ENCODE data around the gene HOXD8. TPM values are rescaled to one million over a fixed set of nuclear protein-coding genes. Genes with fewer than 3 reads are reported as not detected.
A peak's percentile ranks its signal among the peaks of the same experiment; 100 is the strongest.

HOXD8 gene
- polyA plus RNA-seq, 1 of the 3 experiments (the other 2 are of a cell fraction): 6.4 TPM

DNA sequence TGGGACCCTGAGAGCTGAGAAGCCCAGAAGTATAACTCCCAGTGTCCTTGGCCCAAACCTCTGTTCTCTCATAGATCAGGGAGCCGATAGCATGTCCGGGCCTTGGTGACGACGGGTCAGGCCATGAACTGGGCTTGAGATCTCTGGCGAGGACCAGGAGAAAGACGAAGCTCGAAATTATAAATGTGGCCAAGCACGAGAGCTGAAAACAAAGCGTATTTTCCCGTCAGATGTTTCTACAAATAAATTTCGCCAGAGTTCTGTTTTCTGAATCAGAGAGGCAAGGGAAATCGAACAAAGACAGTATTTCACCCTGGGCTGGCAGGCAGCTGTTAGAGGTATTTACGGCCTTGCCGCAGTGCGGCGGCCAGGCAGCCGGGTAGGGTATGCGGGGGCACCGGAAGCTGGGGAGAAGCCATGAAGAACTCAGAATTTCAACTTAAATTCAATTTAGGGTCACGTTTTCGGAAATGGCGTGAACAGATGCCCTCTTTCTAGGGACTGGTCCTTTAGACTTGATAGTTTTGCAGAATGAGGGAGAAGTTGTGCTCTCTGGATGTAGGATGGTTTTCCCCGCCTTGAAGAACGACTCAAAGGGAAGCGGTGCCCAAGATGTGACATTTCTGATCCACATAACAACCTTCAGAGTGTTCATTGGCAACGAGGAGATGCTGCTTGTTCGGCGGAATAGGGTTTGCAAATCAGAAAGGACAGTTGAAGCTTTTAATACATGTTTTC lies 9.6 kb downstream of the HOXD8 start:
- Histone ChIP-seq H3K79me2 (ENCODE audit: insufficient read depth) (peaks cover 45% of the 10 kb centered on the region), H2AFZ (ENCODE audit: low read depth) (peak overlapping the region; percentile 94), H3K4me1 (ENCODE audit: control insufficient read depth in 1 of 2, insufficient read depth in 2 of 2, low read depth in 1 of 2, low read length in 1 of 2) (peaks cover 20 to 43% of the 10 kb centered on the region in 2 experiments), H3K36me3 (replicated peaks in 1 of 2; ENCODE audit: control insufficient read depth in 1 of 2, insufficient read depth in 2 of 2, low read length in 1 of 2) (no peaks in the 10 kb centered on the region), H3F3A (replicated peaks; ENCODE audit: insufficient read depth) (peaks cover 33% of the 10 kb centered on the region), H3K4me2 (peak overlapping the region; percentile 96), H3K9ac (peak overlapping the region; percentile 94), H3K9me2 (no peaks in the 10 kb centered on the region), H3K27me3 (ENCODE audit: insufficient read depth) (no peaks in the 10 kb centered on the region), H4K20me1 (ENCODE audit: insufficient read depth) (no peaks in the 10 kb centered on the region), H3K27ac (ENCODE audit: low read depth in 2 of 2, low read length in 1 of 2) (peak overlapping the region; percentile 63 to 92), H3K9me3 (no peaks in the 10 kb centered on the region), H3K4me3 (ENCODE audit: low read depth in 2 of 2, low read length in 1 of 2) (peak overlapping the region; percentile 83 to 86)
- 30% methylated on average over 28 of the region's 28 CpGs for WGBS (ENCODE audit: low lambda C conversion rate)
- POLR2A ChIA-PET: interaction anchor here (1.2 to 3.0 kb wide), 7 partner anchors 8 to 499 kb away, joined by 4 to 21 read pairs (median 6); partner anchors contain the start of gene MTX2
- 0 out of 2 replicates have a peak, but pooled peaks have one; percentile 9 for TF ChIP-seq TAF1 (IDR thresholded peaks at IDR 0.05; ENCODE audit: borderline replicate concordance, low read depth, low read length)
- no peak for TF ChIP-seq RXRA (IDR thresholded peaks at IDR 0.05; ENCODE audit: borderline replicate concordance, low read depth)
- peak; percentile 19; the same call in 1 of the 2 replicates for TF ChIP-seq GABPA (IDR thresholded peaks at IDR 0.05; ENCODE audit: low read depth)
- TF ChIP-seq NRF1 (IDR thresholded peaks at IDR 0.05; ENCODE audit: low read depth, low read length): no peak
- TF ChIP-seq, protein P1, sequence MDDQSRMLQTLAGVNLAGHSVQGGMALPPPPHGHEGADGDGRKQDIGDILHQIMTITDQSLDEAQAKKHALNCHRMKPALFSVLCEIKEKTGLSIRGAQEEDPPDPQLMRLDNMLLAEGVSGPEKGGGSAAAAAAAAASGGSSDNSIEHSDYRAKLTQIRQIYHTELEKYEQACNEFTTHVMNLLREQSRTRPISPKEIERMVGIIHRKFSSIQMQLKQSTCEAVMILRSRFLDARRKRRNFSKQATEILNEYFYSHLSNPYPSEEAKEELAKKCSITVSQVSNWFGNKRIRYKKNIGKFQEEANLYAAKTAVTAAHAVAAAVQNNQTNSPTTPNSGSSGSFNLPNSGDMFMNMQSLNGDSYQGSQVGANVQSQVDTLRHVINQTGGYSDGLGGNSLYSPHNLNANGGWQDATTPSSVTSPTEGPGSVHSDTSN (IDR thresholded peaks at IDR 0.05): 0 out of 2 replicates have a peak, but pooled peaks have one; percentile 14
- peak; percentile 62; the same call in 1 of the 2 replicates for TF ChIP-seq YY1 (IDR thresholded peaks at IDR 0.05; ENCODE audit: low read depth)
- TF ChIP-seq JUND (IDR thresholded peaks at IDR 0.05): no peak
- peak; percentile 41; the same call in 1 of the 2 replicates for TF ChIP-seq MAX (IDR thresholded peaks at IDR 0.05; ENCODE audit: low read depth)
- CTCF ChIA-PET: interaction anchor here (0.7 to 26.1 kb wide), 23 partner anchors 8 to 1194 kb away, joined by 3 to 1047 read pairs (median 6); partner anchors contain the start of genes HOXD3, HOXD4 and HOXD9
- peak; percentile 62 for DNase-seq

- no peaks in the 10 kb centered on the region for H3K36me3 ChIP-seq (replicated peaks in 1 of 2; ENCODE audit: control insufficient read depth in 1 of 2, insufficient read depth in 2 of 2, low read length in 1 of 2)
- TF ChIP-seq NRF1 (IDR thresholded peaks at IDR 0.05; ENCODE audit: low read depth, low read length) (peak; percentile 47), MXI1 (IDR thresholded peaks at IDR 0.05; ENCODE audit: low read depth, low read length) (0 out of 2 replicates have a peak, but pooled peaks have one; percentile 7), GABPA (IDR thresholded peaks at IDR 0.05; ENCODE audit: low read depth) (no peak)
- CTCF ChIA-PET: interaction anchor here (0.6 to 26.1 kb wide), 57 partner anchors 9 to 1193 kb away, joined by 3 to 1047 read pairs (median 4); partner anchors contain the start of genes HOXD3, HOXD4 and HOXD9
- peaks cover 12 to 35% of the 10 kb centered on the region in 2 experiments for H3K4me1 ChIP-seq (ENCODE audit: control insufficient read depth in 1 of 2, insufficient read depth in 2 of 2, low read depth in 1 of 2, low read length in 1 of 2)
- WGBS (ENCODE audit: low lambda C conversion rate): 36% methylated on average over 34 of the region's 41 CpGs
- no peaks in the 10 kb centered on the region for H3K9me2 ChIP-seq
- peak; percentile 72 for DNase-seq
- POLR2A ChIA-PET: interaction anchor here (0.6 to 3.0 kb wide), 9 partner anchors 9 to 504 kb away, joined by 3 to 21 read pairs (median 4); no protein-coding TSS in a partner anchor
- no peaks in the 10 kb centered on the region for H3K9me3 ChIP-seq
- H3K27ac ChIP-seq (ENCODE audit: low read depth in 2 of 2, low read length in 1 of 2): peak overlapping the region; percentile 63 to 92
- H3K27me3 ChIP-seq (ENCODE audit: insufficient read depth): no peaks in the 10 kb centered on the region
- H2AFZ ChIP-seq (ENCODE audit: low read depth): peak overlapping the region; percentile 94
- H3K4me3 ChIP-seq (ENCODE audit: low read depth in 2 of 2, low read length in 1 of 2): peak overlapping the region; percentile 83 to 86
- H3K4me2 ChIP-seq: peak overlapping the region; percentile 96
- peaks cover 25% of the 10 kb centered on the region for H3F3A ChIP-seq (replicated peaks; ENCODE audit: insufficient read depth)
- peak overlapping the region; percentile 94 for H3K9ac ChIP-seq
- no peaks in the 10 kb centered on the region for H4K20me1 ChIP-seq (ENCODE audit: insufficient read depth)
- peaks cover 49% of the 10 kb centered on the region for H3K79me2 ChIP-seq (ENCODE audit: insufficient read depth)
Measured at GRCh38 chr2:176139661-176140512, 10.4 kb downstream of the HOXD8 start.

Measured in SK-N-SH (cell line).